Effector memory CD8-positive, alpha-beta T cell (primary cell): ENCODE data around the gene CLMN.

Source experiments
- ATAC-seq: fragments of 150-1000 bp; cut with Tn5 transposase; replicated peaks from 2 replicates; pipeline ENCODE4 v1.10.0; 2021; ENCODE audit warnings: mild to moderate bottlenecking, moderate library complexity
- DNase-seq, 3 experiments: peaks; one replicate each; pipeline ENCODE4 v3.0.0; 2021
- H3K27ac Mint-ChIP-seq, 2 donors: one replicate each; pipeline ENCODE4 v1.8.0; 2022; ENCODE audit warnings: mild to moderate bottlenecking in 2 of 2, mixed read lengths in 2 of 2, moderate library complexity in 2 of 2
- H3K27me3 Mint-ChIP-seq, 2 donors: one replicate each; pipeline ENCODE4 v1.8.0; 2022; ENCODE audit warnings: mixed read lengths in 2 of 2
- H3K36me3 Mint-ChIP-seq: one replicate; pipeline ENCODE4 v1.8.0; 2022; ENCODE audit warnings: mild to moderate bottlenecking, moderate library complexity, mixed read lengths; ENCODE audit not compliant: insufficient read depth
- H3K4me1 Mint-ChIP-seq, 2 donors: one replicate each; pipeline ENCODE4 v1.8.0; 2022; ENCODE audit warnings: low read depth in 2 of 2, mixed read lengths in 2 of 2
- H3K4me3 Mint-ChIP-seq, 2 donors: one replicate each; pipeline ENCODE4 v1.8.0; 2022; ENCODE audit warnings: mild to moderate bottlenecking in 2 of 2, mixed read lengths in 2 of 2, moderate library complexity in 2 of 2
- H3K9me3 Mint-ChIP-seq, 2 donors: one replicate each; pipeline ENCODE4 v1.8.0; 2022; ENCODE audit warnings: mixed read lengths in 2 of 2

CLMN gene

DNA sequence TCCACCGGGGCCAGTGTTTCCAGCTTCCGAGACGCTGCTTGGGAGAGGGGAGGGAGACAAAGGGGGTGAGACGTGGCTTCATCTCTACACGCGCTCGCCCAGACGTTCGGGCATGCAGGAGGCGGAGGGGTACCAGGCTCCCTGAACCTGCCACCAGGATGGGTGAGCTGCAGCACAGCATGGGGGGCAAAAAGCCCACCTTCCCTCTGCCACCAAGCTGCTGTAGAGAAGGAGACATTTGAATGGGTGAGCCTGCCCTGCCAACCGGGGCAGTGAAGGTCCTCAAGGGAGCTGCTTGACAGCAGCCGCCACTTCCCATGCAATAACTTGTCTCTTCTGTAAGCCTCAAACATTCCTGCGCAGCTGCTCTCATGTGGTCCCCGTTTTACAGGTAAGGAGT is 83.9 kb downstream of the CLMN start:
- Mint-ChIP-seq H3K4me1 (no peaks in the 10 kb centered on the region), H3K27ac (no peak overlapping the region), H3K9me3 (no peaks in the 10 kb centered on the region), H3K27me3 (peaks cover 24 to 56% of the 10 kb centered on the region in 2 donors), H3K36me3 (no peaks in the 10 kb centered on the region), H3K4me3 (no peak overlapping the region)
- ATAC-seq (no peak), DNase-seq (no peak)

GRCh38 chr14:95235351-95235750 is 84.4 kb downstream of the CLMN start:
- H3K27me3 Mint-ChIP-seq: peaks cover 21 to 56% of the 10 kb centered on the region in 2 donors
- H3K36me3 Mint-ChIP-seq: no peaks in the 10 kb centered on the region

GRCh38 chr14:95234426-95234825 is 85.3 kb downstream of the CLMN start:
- no peaks in the 10 kb centered on the region for H3K9me3 Mint-ChIP-seq
- DNase-seq: no peak
- H3K27me3 Mint-ChIP-seq: peaks cover 21 to 59% of the 10 kb centered on the region in 2 donors
- ATAC-seq: no peak
- H3K36me3 Mint-ChIP-seq: no peaks in the 10 kb centered on the region
- H3K4me1 Mint-ChIP-seq: no peaks in the 10 kb centered on the region
- H3K4me3 Mint-ChIP-seq: no peak overlapping the region
- no peak overlapping the region for H3K27ac Mint-ChIP-seq

More at GRCh38 chr14:95235351-95235750, 84.4 kb downstream of the CLMN start:
- Mint-ChIP-seq H3K27ac (no peak overlapping the region), H3K4me3 (no peak overlapping the region), H3K4me1 (no peaks in the 10 kb centered on the region), H3K9me3 (no peaks in the 10 kb centered on the region)
- ATAC-seq (no peak), DNase-seq (no peak)

DNA sequence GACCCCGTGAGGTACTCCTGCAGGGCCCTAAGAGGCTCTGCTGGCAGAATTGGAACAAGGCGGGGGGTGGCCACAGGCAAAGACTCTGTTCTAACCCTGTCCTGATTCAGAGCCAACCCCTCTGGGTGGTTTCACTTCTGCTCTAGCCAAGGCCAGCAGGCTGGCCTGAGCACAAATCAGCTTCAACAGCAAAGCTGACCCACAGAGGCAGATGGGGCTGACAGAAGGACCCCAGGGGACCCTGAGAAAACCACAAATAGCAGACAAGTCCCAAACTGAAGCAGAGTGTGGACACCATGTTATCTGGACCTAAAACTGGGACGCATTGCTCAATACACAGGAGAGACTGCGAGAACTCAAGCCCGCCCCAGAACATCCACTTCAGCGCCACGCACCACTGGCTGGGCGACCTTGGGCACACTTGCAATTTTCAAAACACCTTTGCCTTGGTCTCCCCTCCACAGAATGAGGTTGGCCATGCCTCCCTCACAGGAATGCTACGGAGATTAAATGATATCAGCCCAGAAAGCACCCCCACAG is 85.9 kb downstream of the CLMN start:
- Mint-ChIP-seq H3K4me3 (no peak overlapping the region), H3K27ac (no peak overlapping the region), H3K9me3 (no peaks in the 10 kb centered on the region), H3K27me3 (peaks cover 26 to 55% of the 10 kb centered on the region in 2 donors), H3K4me1 (no peaks in the 10 kb centered on the region), H3K36me3 (no peaks in the 10 kb centered on the region)
- ATAC-seq (no peak), DNase-seq (no peak)

DNA sequence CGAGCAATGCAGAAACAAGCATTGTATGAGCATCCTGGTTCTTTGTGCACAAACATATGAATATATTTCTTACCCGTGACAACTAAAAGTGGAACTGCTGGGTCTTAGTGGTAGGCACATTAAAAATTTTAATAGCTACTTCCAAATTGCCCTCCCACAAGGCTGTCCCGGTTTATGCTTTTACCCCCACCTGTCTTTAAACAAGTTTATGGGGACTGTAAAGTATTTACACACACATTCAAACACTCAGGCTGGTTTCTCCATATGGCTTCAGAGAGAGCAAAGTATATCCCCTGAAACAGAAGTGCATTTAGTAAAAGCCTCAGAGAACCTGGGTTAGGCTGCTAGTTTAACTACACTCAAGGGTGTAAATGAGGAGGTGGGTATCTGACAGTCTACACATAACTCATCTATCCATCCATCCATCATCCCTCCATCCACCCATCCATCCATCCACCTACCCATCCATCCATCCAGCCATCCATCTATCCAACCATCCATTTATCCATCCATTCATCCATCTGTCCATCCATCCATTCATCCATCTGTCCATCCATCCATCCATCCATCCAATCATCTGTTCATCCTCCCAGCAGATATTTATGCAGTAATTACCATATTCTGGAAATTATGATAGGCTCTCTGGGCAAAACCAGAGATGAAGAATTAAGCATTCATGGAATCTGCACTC is 86.7 kb downstream of the CLMN start:
- DNase-seq (no peak), ATAC-seq (no peak)
- H3K36me3 Mint-ChIP-seq: no peaks in the 10 kb centered on the region
- no peaks in the 10 kb centered on the region for H3K9me3 Mint-ChIP-seq
- H3K27me3 Mint-ChIP-seq: peaks cover 20 to 47% of the 10 kb centered on the region in 2 donors
- H3K4me3 Mint-ChIP-seq: no peak overlapping the region
- H3K4me1 Mint-ChIP-seq: no peaks in the 10 kb centered on the region
- no peak overlapping the region for H3K27ac Mint-ChIP-seq

GRCh38 chr14:95231966-95232633 is 87.6 kb downstream of the CLMN start:
- H3K9me3 Mint-ChIP-seq: no peaks in the 10 kb centered on the region
- ATAC-seq (no peak), DNase-seq (no peak)
- peaks cover 12 to 40% of the 10 kb centered on the region in 2 donors for H3K27me3 Mint-ChIP-seq
- H3K36me3 Mint-ChIP-seq: no peaks in the 10 kb centered on the region
- H3K4me3 Mint-ChIP-seq: no peak overlapping the region
- H3K27ac Mint-ChIP-seq: no peak overlapping the region
- H3K4me1 Mint-ChIP-seq: no peaks in the 10 kb centered on the region

DNA sequence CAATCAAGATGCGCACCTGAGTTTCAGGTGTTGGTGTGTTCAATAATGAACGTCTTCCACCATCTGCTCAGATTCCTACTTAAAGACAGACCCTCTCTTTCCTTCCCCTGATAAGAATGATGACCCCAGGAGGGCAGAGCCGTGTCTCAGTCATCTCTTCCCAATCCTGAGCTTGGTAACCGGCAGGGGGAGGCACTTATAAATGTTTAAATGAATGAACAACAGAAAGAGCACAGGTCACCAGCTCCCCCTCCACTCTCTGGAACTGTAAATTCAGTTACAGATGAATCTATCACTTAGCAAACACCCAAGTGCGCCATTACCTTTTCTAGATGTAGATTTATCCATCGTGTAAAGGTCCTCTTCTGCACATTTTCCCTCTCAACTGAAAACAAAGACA is 90.0 kb downstream of the CLMN start:
- H3K9me3 Mint-ChIP-seq: no peaks in the 10 kb centered on the region
- H3K27ac Mint-ChIP-seq: no peak overlapping the region
- no peak for ATAC-seq
- no peak overlapping the region for H3K4me3 Mint-ChIP-seq
- H3K27me3 Mint-ChIP-seq: peaks cover 5 to 30% of the 10 kb centered on the region in 2 donors
- no peaks in the 10 kb centered on the region for H3K36me3 Mint-ChIP-seq
- H3K4me1 Mint-ChIP-seq: no peaks in the 10 kb centered on the region
- DNase-seq: no peak

DNA sequence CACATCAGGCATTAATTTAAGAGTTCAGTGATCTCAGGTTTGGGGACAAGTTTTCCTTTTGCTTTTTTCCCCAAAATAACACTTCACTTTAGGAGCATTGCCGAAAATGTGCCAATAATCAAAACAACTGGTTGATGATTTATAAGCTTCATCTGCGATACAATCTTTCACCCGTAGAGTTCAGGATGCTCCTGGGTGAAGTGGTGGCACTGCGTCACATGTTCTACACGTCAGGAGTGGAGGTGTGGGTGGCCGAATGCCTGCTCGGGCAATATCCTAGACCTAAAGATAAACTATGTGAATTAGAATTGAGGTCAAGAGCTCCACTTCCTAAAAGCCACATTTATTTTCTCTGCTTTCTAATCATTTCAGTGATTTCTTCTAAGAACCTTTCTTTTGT is 91.5 kb downstream of the CLMN start:
- Mint-ChIP-seq H3K36me3 (no peaks in the 10 kb centered on the region), H3K4me3 (no peak overlapping the region), H3K4me1 (no peaks in the 10 kb centered on the region), H3K27me3 (peaks cover 5 to 30% of the 10 kb centered on the region in 2 donors), H3K27ac (no peak overlapping the region), H3K9me3 (no peaks in the 10 kb centered on the region)
- no peak for DNase-seq
- ATAC-seq: no peak

- peaks cover 5 to 31% of the 10 kb centered on the region in 2 donors for H3K27me3 Mint-ChIP-seq
- H3K36me3 Mint-ChIP-seq: no peaks in the 10 kb centered on the region
- no peak overlapping the region for H3K4me3 Mint-ChIP-seq
- DNase-seq (no peak), ATAC-seq (no peak)
- H3K9me3 Mint-ChIP-seq: no peaks in the 10 kb centered on the region
- no peak overlapping the region for H3K27ac Mint-ChIP-seq
- H3K4me1 Mint-ChIP-seq: no peaks in the 10 kb centered on the region
These were observed 92.3 kb downstream of the CLMN start for GRCh38 chr14:95227279-95227860.

DNA sequence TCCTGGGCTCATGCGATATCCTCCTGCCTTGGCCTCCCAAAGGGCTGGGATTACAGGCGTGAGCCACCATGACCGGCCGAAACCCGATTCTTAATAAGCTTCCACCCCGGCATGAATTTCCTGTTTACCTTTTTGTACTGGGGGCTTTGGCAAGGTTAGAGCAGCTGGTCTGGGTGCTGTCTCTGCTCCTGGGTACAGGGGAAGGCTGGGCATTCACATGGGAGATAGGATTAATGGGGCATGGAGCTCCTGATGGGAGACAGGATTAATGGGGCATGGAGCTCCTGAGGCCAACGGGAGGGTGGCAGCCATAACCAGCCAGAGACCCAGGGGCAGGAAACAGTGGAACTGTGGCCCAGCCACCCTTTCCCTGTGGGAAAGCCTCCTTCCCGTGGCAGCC is 92.9 kb downstream of the CLMN start:
- Mint-ChIP-seq H3K9me3 (no peaks in the 10 kb centered on the region), H3K27ac (no peak overlapping the region), H3K36me3 (no peaks in the 10 kb centered on the region), H3K27me3 (peaks cover 5 to 32% of the 10 kb centered on the region in 2 donors), H3K4me3 (no peak overlapping the region), H3K4me1 (no peaks in the 10 kb centered on the region)
- ATAC-seq (no peak), DNase-seq (no peak)

DNA sequence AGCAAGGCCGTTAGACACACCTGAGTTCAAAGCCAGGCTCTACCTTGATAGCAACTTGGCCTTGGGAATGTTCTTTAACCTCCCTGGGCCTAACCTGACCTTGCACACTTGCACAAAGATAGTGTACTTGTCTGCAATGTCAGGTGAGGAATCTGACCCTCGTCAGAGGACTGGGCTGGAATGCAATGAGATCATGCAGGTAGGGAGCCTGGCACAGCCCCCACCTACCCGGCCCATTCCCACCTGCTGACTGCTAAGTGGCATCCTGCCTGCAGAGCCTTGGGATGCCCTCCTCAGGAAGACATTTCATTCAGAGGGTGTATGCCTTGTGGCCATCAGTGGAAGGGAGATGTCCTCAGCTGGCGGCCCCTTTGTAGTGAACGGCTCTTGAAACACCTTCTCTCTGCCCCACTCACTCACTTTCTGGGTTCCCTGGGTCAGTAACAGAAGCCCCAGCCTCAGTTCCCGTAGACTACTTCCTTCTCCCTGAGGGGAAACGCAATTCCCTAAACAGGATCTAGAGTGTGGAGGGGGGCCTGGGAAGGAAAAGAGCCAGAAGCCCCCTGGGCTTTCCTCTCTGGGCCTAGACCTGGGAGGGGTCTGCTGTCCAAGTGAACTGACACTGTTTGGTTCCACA is 94.3 kb downstream of the CLMN start:
- H3K27ac Mint-ChIP-seq: no peak overlapping the region
- DNase-seq: no peak
- no peak for ATAC-seq
- H3K4me3 Mint-ChIP-seq: no peak overlapping the region
- H3K4me1 Mint-ChIP-seq: no peaks in the 10 kb centered on the region
- H3K36me3 Mint-ChIP-seq: no peaks in the 10 kb centered on the region
- H3K27me3 Mint-ChIP-seq: peaks cover 15 to 43% of the 10 kb centered on the region in 2 donors
- H3K9me3 Mint-ChIP-seq: no peaks in the 10 kb centered on the region

- Mint-ChIP-seq H3K36me3 (no peaks in the 10 kb centered on the region), H3K27ac (no peak overlapping the region)
- no peak for ATAC-seq
These were observed 96.8 kb downstream of the CLMN start for GRCh38 chr14:95222870-95223398.

GRCh38 chr14:95222151-95222631 is 97.5 kb downstream of the CLMN start:
- DNase-seq: no peak
- ATAC-seq: no peak
- Mint-ChIP-seq H3K27me3 (peaks cover 14 to 57% of the 10 kb centered on the region in 2 donors), H3K4me3 (no peak overlapping the region), H3K27ac (no peak overlapping the region), H3K9me3 (no peaks in the 10 kb centered on the region), H3K4me1 (no peaks in the 10 kb centered on the region), H3K36me3 (no peaks in the 10 kb centered on the region)

More at GRCh38 chr14:95222870-95223398, 96.8 kb downstream of the CLMN start:
- Mint-ChIP-seq H3K27me3 (peaks cover 14 to 50% of the 10 kb centered on the region in 2 donors), H3K4me1 (no peaks in the 10 kb centered on the region), H3K4me3 (no peak overlapping the region), H3K9me3 (no peaks in the 10 kb centered on the region)
- DNase-seq: no peak
